Measurements from ENCODE around the gene ME1. TPM values are rescaled to one million over a fixed set of nuclear protein-coding genes. Genes with fewer than 3 reads are reported as not detected.

Gene ME1
- total and polyA plus RNA-seq, 2 of the 13 experiments (the other 11 are each of a cell fraction or from before 2014, with no cell fraction given) = not detected

DNA sequence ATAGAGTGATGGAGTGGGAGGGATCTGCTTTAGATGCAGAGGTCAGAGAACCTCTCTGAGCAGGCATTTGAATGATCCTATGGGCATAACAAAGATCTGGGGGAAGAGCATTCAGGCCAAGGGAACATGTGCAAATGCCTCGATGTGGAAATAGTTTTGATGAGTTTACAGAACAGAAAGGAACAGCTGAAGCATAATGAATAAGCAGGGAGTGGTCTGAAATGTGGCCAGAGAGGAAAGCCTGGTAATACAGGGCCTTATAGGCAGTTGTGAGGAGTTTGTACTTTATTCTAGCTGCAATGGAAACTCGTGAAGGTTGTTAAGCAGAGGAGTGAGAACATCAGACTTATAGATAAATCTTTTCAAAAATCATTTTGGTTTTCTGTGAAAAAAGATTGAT lies 33.0 kb upstream of the ME1 start:
- Histone ChIP-seq H4K20me1 (ENCODE audit: insufficient read depth, low read length) (no peaks in the 10 kb centered on the region), H3K4me3 (replicated peaks in 1 of 3; ENCODE audit: insufficient read depth in 1 of 3, low read depth in 2 of 3, low read length in 3 of 3) (no peak overlapping the region), H2AFZ (ENCODE audit: low read length) (no peak overlapping the region), H3K9me3 (ENCODE audit: low read length) (no peaks in the 10 kb centered on the region), H3K27ac (ENCODE audit: extremely low read length, insufficient read depth, low read length) (no peak overlapping the region), H3K36me3 (replicated peaks in 1 of 2; ENCODE audit: control insufficient read depth in 1 of 2, insufficient read depth in 2 of 2, low read length in 2 of 2) (no peaks in the 10 kb centered on the region), H3K27me3 (ENCODE audit: control insufficient read depth in 1 of 2, insufficient read depth in 2 of 2, low read length in 2 of 2) (no peaks in the 10 kb centered on the region), H3K4me2 (ENCODE audit: low read depth, low read length) (no peak overlapping the region), H3K79me2 (ENCODE audit: insufficient read depth, low read length) (no peaks in the 10 kb centered on the region), H3K9ac (ENCODE audit: insufficient read depth, low read depth, low read length) (no peak overlapping the region), H3K4me1 (ENCODE audit: insufficient read depth, low read length) (no peaks in the 10 kb centered on the region)
- TF ChIP-seq SPEN (CRISPR knock-in tag; IDR thresholded peaks at IDR 0.05; ENCODE audit: low read depth) (no peak), TEAD2 (CRISPR knock-in tag; IDR thresholded peaks at IDR 0.05) (no peak), ZNF678 (CRISPR knock-in tag; IDR thresholded peaks at IDR 0.05) (no peak), ZNF563 (CRISPR knock-in tag; IDR thresholded peaks at IDR 0.05) (no peak), HIVEP1 (CRISPR knock-in tag; IDR thresholded peaks at IDR 0.05) (no peak), ZNF605 (CRISPR knock-in tag; IDR thresholded peaks at IDR 0.05) (no peak), ZNF468 (CRISPR knock-in tag; IDR thresholded peaks at IDR 0.05) (no peak)
- TF ChIP-seq, protein P1, sequence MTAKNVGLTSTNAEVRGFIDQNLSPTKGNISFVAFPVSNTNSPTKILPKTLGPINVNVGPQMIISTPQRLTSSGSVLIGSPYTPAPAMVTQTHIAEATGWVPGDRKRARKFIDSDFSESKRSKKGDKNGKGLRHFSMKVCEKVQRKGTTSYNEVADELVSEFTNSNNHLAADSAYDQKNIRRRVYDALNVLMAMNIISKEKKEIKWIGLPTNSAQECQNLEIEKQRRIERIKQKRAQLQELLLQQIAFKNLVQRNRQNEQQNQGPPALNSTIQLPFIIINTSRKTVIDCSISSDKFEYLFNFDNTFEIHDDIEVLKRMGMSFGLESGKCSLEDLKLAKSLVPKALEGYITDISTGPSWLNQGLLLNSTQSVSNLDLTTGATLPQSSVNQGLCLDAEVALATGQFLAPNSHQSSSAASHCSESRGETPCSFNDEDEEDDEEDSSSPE (CRISPR knock-in tag; IDR thresholded peaks at IDR 0.05) = no peak
- TF ChIP-seq, protein P2, sequence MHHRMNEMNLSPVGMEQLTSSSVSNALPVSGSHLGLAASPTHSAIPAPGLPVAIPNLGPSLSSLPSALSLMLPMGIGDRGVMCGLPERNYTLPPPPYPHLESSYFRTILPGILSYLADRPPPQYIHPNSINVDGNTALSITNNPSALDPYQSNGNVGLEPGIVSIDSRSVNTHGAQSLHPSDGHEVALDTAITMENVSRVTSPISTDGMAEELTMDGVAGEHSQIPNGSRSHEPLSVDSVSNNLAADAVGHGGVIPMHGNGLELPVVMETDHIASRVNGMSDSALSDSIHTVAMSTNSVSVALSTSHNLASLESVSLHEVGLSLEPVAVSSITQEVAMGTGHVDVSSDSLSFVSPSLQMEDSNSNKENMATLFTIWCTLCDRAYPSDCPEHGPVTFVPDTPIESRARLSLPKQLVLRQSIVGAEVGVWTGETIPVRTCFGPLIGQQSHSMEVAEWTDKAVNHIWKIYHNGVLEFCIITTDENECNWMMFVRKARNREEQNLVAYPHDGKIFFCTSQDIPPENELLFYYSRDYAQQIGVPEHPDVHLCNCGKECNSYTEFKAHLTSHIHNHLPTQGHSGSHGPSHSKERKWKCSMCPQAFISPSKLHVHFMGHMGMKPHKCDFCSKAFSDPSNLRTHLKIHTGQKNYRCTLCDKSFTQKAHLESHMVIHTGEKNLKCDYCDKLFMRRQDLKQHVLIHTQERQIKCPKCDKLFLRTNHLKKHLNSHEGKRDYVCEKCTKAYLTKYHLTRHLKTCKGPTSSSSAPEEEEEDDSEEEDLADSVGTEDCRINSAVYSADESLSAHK (CRISPR knock-in tag; IDR thresholded peaks at IDR 0.05; ENCODE audit: borderline replicate concordance) = no peak
- FAIRE-seq (no peak), DNase-seq (ENCODE audit: low spot score) (no peak), ATAC-seq (no peak)
- ChIA-PET POLR2A (no interaction called here), CTCF (ENCODE audit: low intra/inter-chr PET ratio, low total read pairs) (no interaction called here)
- 0% methylated on average over 2 of the region's 2 CpGs for WGBS (ENCODE audit: low lambda C conversion rate)
- BruUV-seq (replicated peaks) = no TSS peak
- in situ Hi-C loops (cut with HindIII; ENCODE audit: extremely low pct_ligation_motif_present, low pct_unique_long_range_greater_than_20kb) (no loop called here), intact Hi-C loops (cut with micrococcal nuclease; ENCODE audit: unreplicated experiment) (no loop called here)
